Testis (tissue), 3 donors: ENCODE data around the gene LAMA3. TPM values are rescaled to one million over a fixed set of nuclear protein-coding genes. Genes with fewer than 3 reads are reported as not detected.

ENCODE experiments used
- DNase-seq: peaks from one replicate; pipeline ENCODE4 v3.0.0-alpha.2; 2019
- H3K27ac ChIP-seq, 2 donors: fragments of 200-600 bp; sonication (generic); one replicate each; pipeline ENCODE4 v1.5.1; 2019
- H3K27me3 ChIP-seq: fragments of 200-600 bp; sonication (generic); one replicate; pipeline ENCODE4 v1.5.1; 2019
- H3K36me3 ChIP-seq: fragments of 200-600 bp; sonication (generic); one replicate; pipeline ENCODE4 v1.5.1; 2017; ENCODE audit warnings: low read depth; ENCODE audit errors: missing control alignments
- H3K4me1 ChIP-seq: fragments of 200-600 bp; sonication (generic); one replicate; pipeline ENCODE4 v1.5.1; 2019
- H3K4me3 ChIP-seq, 2 donors: fragments of 200-600 bp; sonication (generic); one replicate each; pipeline ENCODE4 v1.5.1; 2017 to 2019
- H3K9me3 ChIP-seq: fragments of 200-600 bp; sonication (generic); one replicate; pipeline ENCODE4 v1.5.1; 2017
- POLR2A ChIP-seq: fragments of 450-650 bp; IDR thresholded peaks from one replicate; pipeline ENCODE4 v1.6.1; 2017; ENCODE audit warnings: antibody characterized with exemption, mild to moderate bottlenecking, moderate library complexity
- WGBS, 2 donors: methylation state at CpG; one replicate each; pipeline ENCODE4 v1.1.5; 2018; 5-methylcytosine and 5-hydroxymethylcytosine counted together
- intact Hi-C: fragments of 100-400 bp; cut with DNase I; formaldehyde crosslinking; loops from one replicate; pipeline ENCODE4 v1.15.1; 2023; ENCODE audit warnings: low total_unique reads
- polyA plus RNA-seq: library from polyadenylated mRNA; stranded (reverse); fragments of 350-450 nt; fragmentation: Illumina TruSeq; extraction: RNeasy Lipid Tissue Mini Kit (QIAGEN cat#74804); gene quantifications from one replicate; pipeline ENCODE4 v1.2.3, GENCODE V29; 2014; ENCODE audit warnings: low read depth, low replicate concordance; ENCODE audit not compliant: insufficient read depth
- total RNA-seq, 2 donors: library from RNA; depleted of rRNA; stranded (reverse); fragments of >200 nt; gene quantifications; one replicate each; pipeline ENCODE4 v1.2.3, GENCODE V29; 2016
- TF ChIP-seq, protein P1 (sequence below), 3 experiments: fragments of 450-650 bp in 2 of 3; fragments of 200-600 bp in 1 of 3; sonication (generic) in 1 of 3; IDR thresholded peaks; one replicate each; pipeline ENCODE4 v1.5.1; 2016 to 2019; ENCODE audit warnings: antibody characterized with exemption in 3 of 3, mild to moderate bottlenecking in 2 of 3, moderate library complexity in 1 of 3

The LAMA3 gene
- total and polyA plus RNA-seq, 3 donors from 2014 or later, result 11.9 to 22.1 (median 14.1) TPM

DNA sequence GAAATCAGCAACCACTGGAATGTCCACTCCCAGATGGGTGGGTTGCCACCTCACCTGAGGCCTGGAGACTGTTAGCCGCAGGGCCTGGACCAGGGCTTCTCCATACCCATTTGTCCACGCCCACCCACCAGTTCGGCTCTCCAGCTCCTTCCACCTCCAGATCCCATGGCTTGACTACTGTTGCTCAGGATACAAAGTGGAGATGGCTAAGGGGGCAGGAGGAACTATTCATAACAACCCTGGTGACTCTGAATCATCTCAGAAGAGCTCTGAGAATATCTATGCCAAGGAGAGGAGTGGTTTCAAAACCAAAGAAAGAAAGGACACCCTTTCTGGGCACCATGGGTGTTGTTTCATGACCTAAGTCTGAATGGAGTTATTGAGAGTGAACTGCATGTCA lies 145.8 kb downstream of the LAMA3 start:
- Histone ChIP-seq H3K9me3 (no peaks in the 10 kb centered on the region), H3K27ac (no peak overlapping the region), H3K4me1 (no peaks in the 10 kb centered on the region), H3K4me3 (no peak overlapping the region), H3K36me3 (no peaks in the 10 kb centered on the region), H3K27me3 (no peaks in the 10 kb centered on the region)
- no peak for DNase-seq
- TF ChIP-seq POLR2A, result no peak
- TF ChIP-seq, protein P1, sequence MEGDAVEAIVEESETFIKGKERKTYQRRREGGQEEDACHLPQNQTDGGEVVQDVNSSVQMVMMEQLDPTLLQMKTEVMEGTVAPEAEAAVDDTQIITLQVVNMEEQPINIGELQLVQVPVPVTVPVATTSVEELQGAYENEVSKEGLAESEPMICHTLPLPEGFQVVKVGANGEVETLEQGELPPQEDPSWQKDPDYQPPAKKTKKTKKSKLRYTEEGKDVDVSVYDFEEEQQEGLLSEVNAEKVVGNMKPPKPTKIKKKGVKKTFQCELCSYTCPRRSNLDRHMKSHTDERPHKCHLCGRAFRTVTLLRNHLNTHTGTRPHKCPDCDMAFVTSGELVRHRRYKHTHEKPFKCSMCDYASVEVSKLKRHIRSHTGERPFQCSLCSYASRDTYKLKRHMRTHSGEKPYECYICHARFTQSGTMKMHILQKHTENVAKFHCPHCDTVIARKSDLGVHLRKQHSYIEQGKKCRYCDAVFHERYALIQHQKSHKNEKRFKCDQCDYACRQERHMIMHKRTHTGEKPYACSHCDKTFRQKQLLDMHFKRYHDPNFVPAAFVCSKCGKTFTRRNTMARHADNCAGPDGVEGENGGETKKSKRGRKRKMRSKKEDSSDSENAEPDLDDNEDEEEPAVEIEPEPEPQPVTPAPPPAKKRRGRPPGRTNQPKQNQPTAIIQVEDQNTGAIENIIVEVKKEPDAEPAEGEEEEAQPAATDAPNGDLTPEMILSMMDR (IDR thresholded peaks at IDR 0.05), result no peak
- WGBS, 2 donors, result 98 to 100% methylated on average over 3 of the region's 3 CpGs
- intact Hi-C loops, result loop anchor here (10.0 kb wide), 1 partner anchor 50 kb away; no protein-coding TSS in a partner anchor

DNA sequence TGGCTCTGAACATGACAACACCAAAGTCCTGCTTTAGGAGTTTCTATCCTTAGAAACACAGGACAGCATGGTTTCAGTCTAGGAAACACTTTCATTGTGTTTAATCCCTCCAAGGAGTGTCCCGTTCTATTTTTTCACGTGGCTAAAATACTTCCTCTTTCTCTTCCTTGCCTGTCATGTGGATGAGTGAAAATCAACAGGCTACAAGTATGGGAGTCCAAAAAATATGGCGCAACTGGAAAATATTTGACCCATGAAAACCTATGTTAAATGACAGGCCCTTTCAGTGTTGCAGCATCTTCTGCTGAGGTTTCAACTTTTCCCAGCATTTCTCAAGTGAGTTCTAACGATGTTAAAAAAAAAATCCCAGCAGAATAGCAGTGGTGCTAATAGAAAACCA lies 146.3 kb downstream of the LAMA3 start:
- Histone ChIP-seq H3K27ac (no peak overlapping the region), H3K4me3 (no peak overlapping the region), H3K9me3 (no peaks in the 10 kb centered on the region), H3K4me1 (no peaks in the 10 kb centered on the region), H3K27me3 (no peaks in the 10 kb centered on the region), H3K36me3 (no peaks in the 10 kb centered on the region)
- no peak for DNase-seq
- TF ChIP-seq POLR2A, result no peak
- TF ChIP-seq, protein P1 (IDR thresholded peaks at IDR 0.05), result no peak
- 81 to 83% methylated on average over 4 of the region's 4 CpGs for WGBS, 2 donors
- intact Hi-C loops, result loop anchor here (10.0 kb wide), 1 partner anchor 49 kb away; no protein-coding TSS in a partner anchor

DNA sequence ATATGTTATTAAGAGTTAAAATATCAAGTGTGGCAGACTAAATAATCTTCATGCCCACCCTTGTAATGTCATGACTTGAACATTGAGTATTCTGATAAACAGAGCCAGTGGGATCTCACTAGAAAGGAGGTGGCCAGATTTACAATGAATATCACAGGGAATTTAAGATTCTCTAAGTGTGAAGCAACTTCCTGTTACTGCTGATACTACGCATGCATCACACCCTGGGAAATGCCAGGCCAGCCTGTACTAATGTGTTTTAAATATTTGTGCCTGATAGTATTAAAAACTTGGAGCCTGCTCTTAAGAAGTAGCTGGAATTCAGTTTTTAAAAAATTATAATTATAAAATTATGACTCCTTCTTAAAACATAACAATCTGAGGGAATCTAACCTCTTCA lies 148.3 kb downstream of the LAMA3 start:
- DNase-seq, result no peak
- intact Hi-C loops, result loop anchor here (10.0 kb wide), 1 partner anchor 47 kb away; no protein-coding TSS in a partner anchor
- peak overlapping the region in 1 of 2 donors; percentile 1 for H3K27ac ChIP-seq

DNA sequence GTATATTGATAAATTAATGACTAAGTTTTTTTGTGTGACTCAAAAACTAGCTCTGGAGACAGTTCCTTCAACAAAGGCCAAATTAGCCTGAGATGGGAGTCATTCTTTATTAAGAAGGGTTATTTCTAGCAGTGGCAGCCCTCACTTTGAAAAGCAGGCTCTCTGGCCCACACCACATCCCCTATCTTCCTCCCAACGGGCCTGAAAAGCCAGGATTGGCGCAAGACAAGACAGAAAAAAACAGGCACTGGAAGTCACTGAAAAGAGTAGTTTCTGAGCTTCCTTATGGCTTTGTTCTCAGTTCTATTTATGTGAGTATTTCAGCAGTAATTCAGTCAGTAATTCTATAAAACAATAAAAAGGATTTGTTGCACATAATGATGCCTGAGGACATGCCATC lies 149.0 kb downstream of the LAMA3 start:
- TF ChIP-seq, protein P1 (IDR thresholded peaks at IDR 0.05), result no peak
- no peak for TF ChIP-seq POLR2A

More for the DNA sequence above, 148.3 kb downstream of the LAMA3 start:
- H3K36me3 ChIP-seq, result no peaks in the 10 kb centered on the region
- no peak for TF ChIP-seq POLR2A
- TF ChIP-seq, protein P1 (IDR thresholded peaks at IDR 0.05), result no peak
- WGBS, 2 donors, result 63 to 72% methylated on average over 1 of the region's 1 CpG
- no peaks in the 10 kb centered on the region for H3K27me3 ChIP-seq
- H3K9me3 ChIP-seq, result no peaks in the 10 kb centered on the region
- H3K4me1 ChIP-seq, result no peaks in the 10 kb centered on the region
- H3K4me3 ChIP-seq, result no peak overlapping the region

DNA sequence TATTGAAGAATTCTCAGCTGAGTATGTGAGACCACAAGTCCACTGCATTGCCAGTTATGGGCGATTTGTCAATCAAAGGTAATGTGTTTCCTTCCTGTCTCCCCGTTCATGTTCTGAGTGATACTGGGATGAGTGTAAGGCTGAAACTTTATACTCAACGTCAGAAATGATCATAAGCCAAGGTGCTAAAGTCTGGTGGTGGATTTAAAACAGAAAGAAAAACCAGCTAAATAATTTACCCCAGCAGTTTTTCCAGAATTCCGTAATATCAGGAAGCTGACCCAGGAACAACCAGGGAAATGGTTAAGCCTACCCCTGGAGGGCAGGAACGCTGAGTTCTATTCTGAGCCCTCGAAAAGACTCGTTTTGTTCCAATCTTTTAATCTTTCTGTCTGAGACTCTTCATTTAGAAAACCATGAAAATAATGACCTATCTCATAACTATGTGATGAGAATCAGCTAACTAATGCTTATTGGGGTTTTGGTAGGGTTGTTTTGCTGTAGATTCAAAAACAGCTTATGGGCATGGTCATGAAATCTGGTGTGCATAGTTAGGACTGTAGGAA lies 149.6 kb downstream of the LAMA3 start:
- H3K27ac ChIP-seq, result peak overlapping the region in 1 of 2 donors; percentile 1
- no peaks in the 10 kb centered on the region for H3K9me3 ChIP-seq
- H3K36me3 ChIP-seq, result no peaks in the 10 kb centered on the region
- no peaks in the 10 kb centered on the region for H3K27me3 ChIP-seq
- no peak overlapping the region for H3K4me3 ChIP-seq
- no peaks in the 10 kb centered on the region for H3K4me1 ChIP-seq
- no peak for TF ChIP-seq POLR2A
- TF ChIP-seq, protein P1 (IDR thresholded peaks at IDR 0.05), result no peak
- DNase-seq, result no peak
- 59 to 62% methylated on average over 7 of the region's 7 CpGs for WGBS, 2 donors
- intact Hi-C loops, result loop anchor here (10.0 kb wide), 1 partner anchor 46 kb away; no protein-coding TSS in a partner anchor

More for the DNA sequence above, 149.0 kb downstream of the LAMA3 start:
- Histone ChIP-seq H3K27me3 (no peaks in the 10 kb centered on the region), H3K36me3 (no peaks in the 10 kb centered on the region), H3K27ac (peak overlapping the region in 1 of 2 donors; percentile 1), H3K9me3 (no peaks in the 10 kb centered on the region), H3K4me3 (no peak overlapping the region), H3K4me1 (no peaks in the 10 kb centered on the region)
- DNase-seq, result no peak
- WGBS, 2 donors, result 43 to 56% methylated on average over 2 of the region's 2 CpGs
- intact Hi-C loops, result loop anchor here (10.0 kb wide), 1 partner anchor 47 kb away; no protein-coding TSS in a partner anchor
